SK-MEL-5 (cell line): ENCODE data around the gene HCLS1. TPM values are rescaled to one million over a fixed set of nuclear protein-coding genes. Genes with fewer than 3 reads are reported as not detected.

ENCODE experiments used
- small RNA-seq, 2 experiments: library from RNA; depleted of rRNA; stranded (forward); fragments of <200 nt; gene quantifications; one replicate each; pipeline ENCODE3, GENCODE V24; 2014
- total RNA-seq: library from RNA; depleted of rRNA; stranded (reverse); fragments of >200 nt; shearing (Covaris generic); gene quantifications from 2 replicates; pipeline ENCODE4 v1.2.3, GENCODE V29; 2014; rRNA removed

Gene HCLS1
- total RNA-seq, 1 experiment from 2014 or later: not detected

Small RNAs within 50 kb of the gene (small RNA-seq; reads per million reads assigned to genes)
- gene RNU4-62P: 0 to 0.05 reads per million in 2 experiments

Other genes with a start within 250 kb of the HCLS1 start
- 5.6 and 5.7 TPM in 2 replicates for gene POLQ, start 114.9 kb downstream of the HCLS1 start, total RNA-seq
- gene ARGFX, start 93.0 kb downstream of the HCLS1 start, total RNA-seq: not detected in 2 replicates
- gene FBXO40, start 67.5 kb downstream of the HCLS1 start, total RNA-seq: 0.05 and 0.08 TPM in 2 replicates
- gene GOLGB1, start 88.8 kb upstream of the HCLS1 start, total RNA-seq: 23.0 and 29.8 TPM in 2 replicates
- 13.9 and 16.2 TPM in 2 replicates for gene IQCB1, start 174.2 kb upstream of the HCLS1 start, total RNA-seq
- 2.7 and 3.9 TPM in 2 replicates for gene EAF2, start 174.3 kb upstream of the HCLS1 start, total RNA-seq
- gene SLC15A2, start 233.5 kb upstream of the HCLS1 start, total RNA-seq: 0.05 and 1.2 TPM in 2 replicates